ENCODE data around the gene HOXA9.

The HOXA9 gene

DNA sequence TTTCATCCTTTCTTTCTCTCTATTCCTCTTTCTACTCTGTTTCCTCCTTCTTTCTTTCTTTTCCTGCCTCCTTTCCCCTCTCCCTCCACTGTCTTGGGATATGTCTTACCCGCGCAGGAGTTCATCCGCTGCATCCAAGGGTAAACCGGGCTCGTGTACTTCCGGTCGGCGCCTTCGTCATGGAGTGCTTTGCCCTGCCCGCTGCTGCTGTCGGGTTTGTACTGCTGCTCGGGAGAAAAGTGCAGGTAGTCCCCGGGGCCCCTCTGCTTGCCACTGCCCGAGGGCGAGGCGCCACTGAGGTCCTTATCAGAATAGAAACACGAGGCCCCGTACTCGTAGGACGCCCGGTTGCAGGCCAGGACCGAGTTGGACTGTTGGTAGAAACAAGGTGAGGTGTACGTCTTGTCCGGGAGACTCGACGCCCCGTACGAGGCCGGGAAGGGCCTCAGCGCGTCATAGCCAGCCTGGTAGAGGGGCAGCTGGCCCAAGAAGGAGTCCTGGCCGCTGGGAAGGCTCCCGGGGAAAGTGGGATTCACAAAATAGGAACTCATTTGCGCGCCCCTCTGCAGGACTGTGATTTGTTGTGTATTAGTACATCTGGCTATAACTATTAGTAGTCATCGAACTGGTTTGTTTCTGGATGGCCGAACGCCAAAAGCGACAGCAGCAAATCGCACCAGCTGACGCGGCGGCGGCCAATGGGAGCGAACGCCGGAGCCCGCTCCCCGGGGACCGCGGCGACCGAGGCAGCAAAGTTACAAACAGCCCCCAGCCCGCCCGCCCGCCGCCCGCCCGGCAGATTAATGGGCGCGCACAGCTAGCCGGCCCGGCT, 17.9 kb downstream of the HOXA9 start, which contains the start of gene HOXA6:
TSS of gene HOXA6 (minus strand) at position 576 of the 832 bp plus-strand sequence. CDS start at position 551, 25 bp downstream.
- Histone ChIP-seq H4K8ac (ENCODE audit: low read depth, low read length) (peak within 1 kb of the TSS; percentile 1), H3K4ac (ENCODE audit: low read length) (no peak within 1 kb of the TSS), H3K36me3 (replicated peaks in 1 of 2; ENCODE audit: control insufficient read depth in 2 of 2, insufficient read depth in 2 of 2, low read length in 2 of 2) (no peaks in the 10 kb centered on the region), H3K27me3 (ENCODE audit: control insufficient read depth in 3 of 3, insufficient read depth in 3 of 3, low read depth in 1 of 3, low read length in 3 of 3) (peaks cover 72 to 99% (median 99%) of the 10 kb centered on the region in 3 experiments), H2AK5ac (ENCODE audit: low read depth, low read length) (no peak within 1 kb of the TSS), H3K4me2 (ENCODE audit: insufficient read depth, low read length, poor library complexity, severe bottlenecking) (no peak within 1 kb of the TSS), H2BK120ac (ENCODE audit: low read depth, low read length) (no peak within 1 kb of the TSS), H3K79me1 (ENCODE audit: low read depth, low read length) (no peaks in the 10 kb centered on the region), H3K27ac (replicated peaks; ENCODE audit: low read length) (no peak within 1 kb of the TSS), H2BK12ac (ENCODE audit: low read length) (no peak within 1 kb of the TSS), H2BK15ac (ENCODE audit: low read length) (no peak within 1 kb of the TSS), H3K9me3 (replicated peaks in 1 of 2; ENCODE audit: control insufficient read depth in 2 of 2, insufficient read depth in 1 of 2, low read depth in 1 of 2, low read length in 2 of 2) (peaks cover 3 to 28% of the 10 kb centered on the region in 2 donors), H3K23ac (ENCODE audit: low read depth, low read length, poor library complexity) (no peak within 1 kb of the TSS), H3K4me3 (ENCODE audit: low read length in 2 of 2) (no peak within 1 kb of the TSS), H3K14ac (ENCODE audit: low read length) (peak within 1 kb of the TSS; percentile 44), H3K18ac (ENCODE audit: low read length) (no peak within 1 kb of the TSS), H3K4me1 (ENCODE audit: control insufficient read depth in 2 of 2, insufficient read depth in 1 of 2, low read depth in 1 of 2, low read length in 2 of 2) (no peaks in the 10 kb centered on the region), H2BK5ac (ENCODE audit: low read length) (no peak within 1 kb of the TSS), H3K9ac (ENCODE audit: low read depth, low read length, poor library complexity) (no peak within 1 kb of the TSS), H4K91ac (ENCODE audit: low read depth, low read length, poor library complexity) (no peak within 1 kb of the TSS), H2AFZ (ENCODE audit: low read length) (peak within 1 kb of the TSS; percentile 66)
- DNase-seq (ENCODE audit: low spot score), result no peak
- no CpG with 5 or more reads among the region's 63 CpGs for WGBS, 2 donors (ENCODE audit: extremely low coverage in 2 of 2, insufficient read length in 2 of 2, insufficient replicate concordance in 1 of 2)

DNA sequence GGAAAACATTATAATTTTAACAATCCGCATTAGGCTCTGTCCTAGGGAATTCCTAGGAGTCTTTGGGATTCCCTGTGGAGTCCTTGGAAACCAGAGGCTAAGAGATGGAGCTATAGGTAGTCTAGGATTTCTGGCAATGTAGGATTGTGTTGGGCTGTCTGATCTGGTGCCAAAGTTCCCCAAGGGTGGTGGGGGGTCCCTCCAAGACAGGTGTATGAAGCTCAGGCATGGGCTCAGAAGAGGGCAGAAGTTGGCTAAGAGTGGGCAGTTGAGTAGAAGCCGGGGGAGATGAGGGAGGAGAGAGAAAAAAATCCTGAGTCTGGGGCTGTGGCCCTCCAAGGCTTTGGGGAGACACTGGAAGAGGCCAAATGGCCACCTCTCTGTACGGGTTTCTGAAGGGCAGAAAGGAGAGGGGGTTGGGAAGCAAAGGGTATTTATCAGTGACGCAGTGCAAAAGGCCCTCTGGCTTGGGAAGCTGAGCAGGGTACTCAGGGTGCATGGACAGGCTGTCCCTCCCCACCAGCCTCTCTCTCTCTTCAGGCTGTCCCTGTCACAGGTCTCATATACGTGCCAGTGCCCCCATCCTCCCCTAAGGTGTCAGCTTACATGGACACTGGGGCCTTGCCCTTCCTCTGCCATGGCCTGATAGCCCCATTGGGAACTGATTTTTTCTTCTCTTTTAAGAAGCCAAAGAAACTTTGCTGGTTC, 18.7 kb downstream of the HOXA9 start:
- no peak overlapping the region for H3K23ac ChIP-seq (ENCODE audit: low read depth, low read length, poor library complexity)
- H3K4me1 ChIP-seq (ENCODE audit: control insufficient read depth in 2 of 2, insufficient read depth in 1 of 2, low read depth in 1 of 2, low read length in 2 of 2), result no peaks in the 10 kb centered on the region
- H3K9me3 ChIP-seq (replicated peaks in 1 of 2; ENCODE audit: control insufficient read depth in 2 of 2, insufficient read depth in 1 of 2, low read depth in 1 of 2, low read length in 2 of 2), result peaks cover 3 to 26% of the 10 kb centered on the region in 2 donors
- H3K4me2 ChIP-seq (ENCODE audit: insufficient read depth, low read length, poor library complexity, severe bottlenecking), result no peak overlapping the region
- H3K18ac ChIP-seq (ENCODE audit: low read length), result no peak overlapping the region
- no peak overlapping the region for H4K8ac ChIP-seq (ENCODE audit: low read depth, low read length)
- H3K79me1 ChIP-seq (ENCODE audit: low read depth, low read length), result no peaks in the 10 kb centered on the region
- H3K4ac ChIP-seq (ENCODE audit: low read length), result no peak overlapping the region
- H3K9ac ChIP-seq (ENCODE audit: low read depth, low read length, poor library complexity), result no peak overlapping the region
- no peak overlapping the region for H2BK12ac ChIP-seq (ENCODE audit: low read length)
- no peak overlapping the region for H2BK5ac ChIP-seq (ENCODE audit: low read length)
- H3K4me3 ChIP-seq (ENCODE audit: low read length in 2 of 2), result no peak overlapping the region
- H2BK120ac ChIP-seq (ENCODE audit: low read depth, low read length), result no peak overlapping the region
- no peak overlapping the region for H2BK15ac ChIP-seq (ENCODE audit: low read length)
- no peak overlapping the region for H2AK5ac ChIP-seq (ENCODE audit: low read depth, low read length)
- no CpG with 5 or more reads among the region's 5 CpGs for WGBS, 2 donors (ENCODE audit: extremely low coverage in 2 of 2, insufficient read length in 2 of 2, insufficient replicate concordance in 1 of 2)
- H3K27me3 ChIP-seq (ENCODE audit: control insufficient read depth in 3 of 3, insufficient read depth in 3 of 3, low read depth in 1 of 3, low read length in 3 of 3), result peaks cover 72 to 99% (median 99%) of the 10 kb centered on the region in 3 experiments
- no peaks in the 10 kb centered on the region for H3K36me3 ChIP-seq (replicated peaks in 1 of 2; ENCODE audit: control insufficient read depth in 2 of 2, insufficient read depth in 2 of 2, low read length in 2 of 2)
- H2AFZ ChIP-seq (ENCODE audit: low read length), result no peak overlapping the region
- H3K27ac ChIP-seq (replicated peaks; ENCODE audit: low read length), result no peak overlapping the region
- DNase-seq (ENCODE audit: low spot score), result no peak
- peak overlapping the region; percentile 31 for H3K14ac ChIP-seq (ENCODE audit: low read length)
- no peak overlapping the region for H4K91ac ChIP-seq (ENCODE audit: low read depth, low read length, poor library complexity)

DNA sequence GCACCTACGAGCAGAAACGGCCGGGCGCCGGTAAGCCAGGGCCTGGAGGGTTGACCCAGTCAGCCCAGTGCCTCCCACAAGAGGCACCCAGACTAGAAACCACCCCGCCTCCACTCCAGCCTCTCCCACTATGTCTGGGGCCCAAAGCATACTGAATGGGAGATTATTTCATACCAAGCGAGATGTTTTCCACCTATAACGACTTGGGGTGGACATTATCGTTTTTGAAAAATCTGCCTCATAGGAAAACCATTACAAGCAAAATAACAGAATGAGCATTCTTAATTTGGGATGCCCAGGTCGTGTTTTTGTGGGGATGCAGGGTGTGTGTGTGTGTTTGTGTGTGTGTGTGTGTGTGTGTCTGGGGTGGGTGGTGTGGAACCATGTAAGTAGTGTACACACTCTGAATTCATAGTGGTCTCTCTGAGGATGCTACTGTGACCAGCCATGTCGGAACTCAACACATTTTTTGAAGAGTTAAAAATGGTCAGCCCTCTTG, 19.4 kb downstream of the HOXA9 start:
- Histone ChIP-seq H3K27ac (replicated peaks; ENCODE audit: low read length) (no peak overlapping the region), H3K4me2 (ENCODE audit: insufficient read depth, low read length, poor library complexity, severe bottlenecking) (no peak overlapping the region), H3K9me3 (replicated peaks in 1 of 2; ENCODE audit: control insufficient read depth in 2 of 2, insufficient read depth in 1 of 2, low read depth in 1 of 2, low read length in 2 of 2) (peaks cover 3 to 21% of the 10 kb centered on the region in 2 donors), H3K79me1 (ENCODE audit: low read depth, low read length) (no peaks in the 10 kb centered on the region), H3K23ac (ENCODE audit: low read depth, low read length, poor library complexity) (peak overlapping the region; percentile 17), H3K9ac (ENCODE audit: low read depth, low read length, poor library complexity) (no peak overlapping the region), H3K4me1 (ENCODE audit: control insufficient read depth in 2 of 2, insufficient read depth in 1 of 2, low read depth in 1 of 2, low read length in 2 of 2) (no peaks in the 10 kb centered on the region), H2AK5ac (ENCODE audit: low read depth, low read length) (no peak overlapping the region), H3K4ac (ENCODE audit: low read length) (no peak overlapping the region), H2BK12ac (ENCODE audit: low read length) (no peak overlapping the region), H4K8ac (ENCODE audit: low read depth, low read length) (peak overlapping the region; percentile 31), H2AFZ (ENCODE audit: low read length) (no peak overlapping the region), H3K36me3 (replicated peaks in 1 of 2; ENCODE audit: control insufficient read depth in 2 of 2, insufficient read depth in 2 of 2, low read length in 2 of 2) (no peaks in the 10 kb centered on the region), H4K91ac (ENCODE audit: low read depth, low read length, poor library complexity) (no peak overlapping the region), H2BK120ac (ENCODE audit: low read depth, low read length) (no peak overlapping the region), H2BK15ac (ENCODE audit: low read length) (no peak overlapping the region), H2BK5ac (ENCODE audit: low read length) (no peak overlapping the region), H3K27me3 (ENCODE audit: control insufficient read depth in 3 of 3, insufficient read depth in 3 of 3, low read depth in 1 of 3, low read length in 3 of 3) (peaks cover 67 to 99% (median 99%) of the 10 kb centered on the region in 3 experiments), H3K18ac (ENCODE audit: low read length) (no peak overlapping the region), H3K4me3 (ENCODE audit: low read length in 2 of 2) (no peak overlapping the region), H3K14ac (ENCODE audit: low read length) (no peak overlapping the region)
- no peak for DNase-seq (ENCODE audit: low spot score)
- WGBS, 2 donors (ENCODE audit: extremely low coverage in 2 of 2, insufficient read length in 2 of 2, insufficient replicate concordance in 1 of 2), result no CpG with 5 or more reads among the region's 11 CpGs
